ENCODE data around the gene FBXO3.
"Not testable (repeated sequence)": the region's sequence is repeated elsewhere in the genome, so short reads cannot be mapped to it uniquely, and the experiment has no call there.

Gene FBXO3

DNA sequence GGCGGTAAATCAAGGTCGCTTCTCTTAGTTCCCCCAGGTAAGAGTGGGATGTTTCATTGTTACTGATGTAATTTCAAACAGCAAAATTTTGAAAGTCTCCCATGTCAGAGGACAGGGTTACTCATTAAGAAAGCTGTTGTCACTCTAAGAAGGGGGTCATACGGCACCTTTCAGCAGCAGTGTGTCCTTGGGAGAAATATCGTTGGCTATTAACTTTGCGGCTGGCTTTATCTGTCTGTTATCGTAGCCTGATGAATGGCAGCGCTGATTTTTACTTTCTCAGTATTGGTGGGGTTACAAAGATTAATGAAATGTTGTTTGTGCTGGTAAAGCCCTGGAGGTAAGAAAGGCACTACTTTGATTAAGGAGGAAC, 27.5 kb upstream of the FBXO3 start:
- H3K27ac ChIP-seq, result no peak overlapping the region
- ChIA-PET CTCF (interaction anchor here (0.6 to 1.0 kb wide), 2 partner anchors 28 to 928 kb away, joined by 3 to 4 read pairs; no protein-coding TSS in a partner anchor), POLR2A (ENCODE audit: low non-redundant PET) (no interaction called here)
- no peak for DNase-seq (ENCODE audit: low spot score)
- TF ChIP-seq, protein P1, sequence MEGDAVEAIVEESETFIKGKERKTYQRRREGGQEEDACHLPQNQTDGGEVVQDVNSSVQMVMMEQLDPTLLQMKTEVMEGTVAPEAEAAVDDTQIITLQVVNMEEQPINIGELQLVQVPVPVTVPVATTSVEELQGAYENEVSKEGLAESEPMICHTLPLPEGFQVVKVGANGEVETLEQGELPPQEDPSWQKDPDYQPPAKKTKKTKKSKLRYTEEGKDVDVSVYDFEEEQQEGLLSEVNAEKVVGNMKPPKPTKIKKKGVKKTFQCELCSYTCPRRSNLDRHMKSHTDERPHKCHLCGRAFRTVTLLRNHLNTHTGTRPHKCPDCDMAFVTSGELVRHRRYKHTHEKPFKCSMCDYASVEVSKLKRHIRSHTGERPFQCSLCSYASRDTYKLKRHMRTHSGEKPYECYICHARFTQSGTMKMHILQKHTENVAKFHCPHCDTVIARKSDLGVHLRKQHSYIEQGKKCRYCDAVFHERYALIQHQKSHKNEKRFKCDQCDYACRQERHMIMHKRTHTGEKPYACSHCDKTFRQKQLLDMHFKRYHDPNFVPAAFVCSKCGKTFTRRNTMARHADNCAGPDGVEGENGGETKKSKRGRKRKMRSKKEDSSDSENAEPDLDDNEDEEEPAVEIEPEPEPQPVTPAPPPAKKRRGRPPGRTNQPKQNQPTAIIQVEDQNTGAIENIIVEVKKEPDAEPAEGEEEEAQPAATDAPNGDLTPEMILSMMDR (conservative IDR thresholded peaks at IDR 0.05; ENCODE audit: low read depth), result no peak

DNA sequence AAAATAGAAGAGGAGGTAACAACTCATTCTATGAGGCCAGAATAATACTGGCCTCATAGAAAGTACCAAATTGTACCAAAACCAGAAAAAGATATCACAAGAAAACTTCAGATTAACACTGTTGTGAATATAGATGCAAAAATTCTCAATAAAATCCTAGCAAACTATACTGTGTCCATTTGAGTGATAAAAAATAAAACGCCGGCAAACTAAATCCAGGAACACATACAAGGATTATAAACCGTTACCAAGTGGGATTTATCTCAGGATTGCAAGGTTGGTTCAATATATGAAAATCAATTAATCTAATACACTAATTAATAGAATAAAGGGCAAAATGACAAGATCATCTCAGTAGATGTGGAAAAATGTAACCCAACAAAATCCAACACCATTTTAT, 23.6 kb upstream of the FBXO3 start:
- no peak overlapping the region for H3K27ac ChIP-seq
- ChIA-PET CTCF (no interaction called here), POLR2A (ENCODE audit: low non-redundant PET) (no interaction called here)
- TF ChIP-seq, protein P1 (conservative IDR thresholded peaks at IDR 0.05; ENCODE audit: low read depth), result no peak
- DNase-seq (ENCODE audit: low spot score), result no peak

DNA sequence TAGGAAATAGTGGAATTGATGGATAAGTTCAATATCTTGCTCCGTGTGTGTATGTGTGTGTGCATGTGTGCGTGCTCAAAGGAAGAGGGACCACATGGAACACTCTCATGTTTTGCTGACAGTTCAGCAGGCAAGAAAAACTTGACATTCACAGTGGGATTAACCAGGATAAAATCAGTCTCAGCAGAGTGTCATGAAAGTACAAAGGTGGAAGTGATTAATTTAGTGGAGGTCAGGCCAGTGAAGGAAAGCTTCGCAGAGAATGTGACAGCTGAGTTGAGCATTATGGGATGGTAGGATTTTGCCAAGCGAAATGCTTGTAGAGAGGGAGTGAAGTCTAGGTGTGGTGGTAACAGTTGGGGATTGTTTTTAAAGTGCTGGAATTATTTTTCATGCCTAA, 15.7 kb upstream of the FBXO3 start:
- H3K27ac ChIP-seq, result no peak overlapping the region
- TF ChIP-seq, protein P1 (conservative IDR thresholded peaks at IDR 0.05; ENCODE audit: low read depth), result no peak
- ChIA-PET CTCF (interaction anchor here (0.5 to 0.7 kb wide), 3 partner anchors 289 to 1288 kb away, joined by 3 to 8 read pairs (median 3); no protein-coding TSS in a partner anchor), POLR2A (ENCODE audit: low non-redundant PET) (no interaction called here)
- DNase-seq (ENCODE audit: low spot score), result no peak

DNA sequence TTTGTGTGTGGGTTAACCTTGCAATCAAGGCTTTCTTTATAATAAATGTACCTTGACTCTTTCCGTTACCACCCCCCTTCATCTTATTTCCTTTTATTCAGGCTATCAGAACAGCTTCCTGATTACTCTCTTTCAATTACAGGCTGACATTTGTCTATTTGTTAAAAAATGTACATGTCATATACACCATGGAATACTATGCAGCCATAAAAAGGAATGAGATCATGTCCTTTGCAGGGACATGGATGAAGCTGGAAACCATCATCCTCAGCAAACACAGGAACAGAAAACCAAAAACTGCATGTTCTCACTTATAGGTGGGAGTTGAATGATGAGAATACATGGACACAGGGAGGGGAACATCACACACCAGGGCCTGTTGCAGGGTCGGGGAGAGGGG, 13.8 kb upstream of the FBXO3 start:
- POLR2A ChIA-PET (ENCODE audit: low non-redundant PET); H3K27ac ChIP-seq; DNase-seq (ENCODE audit: low spot score): not testable (repeated sequence)
- CTCF ChIA-PET, result interaction anchor here (1.0 kb wide), 1 partner anchor 21 kb away, joined by 4 read pairs; no protein-coding TSS in a partner anchor

DNA sequence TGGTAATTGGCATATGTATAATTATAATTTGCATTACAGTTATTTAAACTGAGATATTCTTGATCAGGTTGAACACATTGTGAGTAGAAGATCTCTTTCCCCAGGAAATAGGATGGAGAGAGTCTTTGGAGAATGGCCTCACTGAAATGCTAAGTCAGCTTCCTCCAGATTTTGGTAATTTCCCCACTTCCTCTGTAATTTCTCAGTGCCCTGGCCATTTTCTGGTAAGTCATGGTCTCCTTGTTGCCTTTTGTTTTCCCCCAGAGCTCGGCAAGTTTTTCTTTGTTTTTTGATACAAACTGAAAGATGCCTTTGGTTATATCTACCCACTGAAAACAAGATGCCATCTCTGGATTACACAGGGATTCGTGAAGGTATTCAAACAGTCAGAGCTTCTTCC, 12.8 kb upstream of the FBXO3 start:
- no peak for DNase-seq (ENCODE audit: low spot score)
- ChIA-PET POLR2A (ENCODE audit: low non-redundant PET) (no interaction called here), CTCF (no interaction called here)
- TF ChIP-seq, protein P1 (conservative IDR thresholded peaks at IDR 0.05; ENCODE audit: low read depth), result no peak
- H3K27ac ChIP-seq, result no peak overlapping the region

DNA sequence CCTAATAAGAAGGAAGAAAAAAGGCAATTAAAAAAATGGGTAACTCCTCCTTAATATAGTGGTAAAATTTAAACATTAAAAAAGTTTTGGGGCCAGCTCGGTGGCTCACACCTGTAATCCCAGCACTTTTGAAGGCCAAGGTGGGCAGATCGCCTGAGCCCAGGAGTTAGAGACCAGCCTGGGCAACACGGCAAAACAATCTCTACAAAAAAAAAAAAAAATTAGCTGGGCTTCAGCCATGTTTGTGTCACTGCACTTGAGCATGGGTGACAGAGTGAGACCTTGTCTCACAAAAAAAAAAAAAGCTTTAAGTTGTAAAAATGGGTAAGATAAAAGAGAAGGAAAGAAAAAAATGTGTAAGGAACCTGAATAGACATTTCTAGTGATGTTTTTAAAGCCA, 11.3 kb upstream of the FBXO3 start:
- no peak overlapping the region for H3K27ac ChIP-seq
- ChIA-PET CTCF (no interaction called here), POLR2A (ENCODE audit: low non-redundant PET) (no interaction called here)
- TF ChIP-seq, protein P1 (conservative IDR thresholded peaks at IDR 0.05; ENCODE audit: low read depth), result no peak
- no peak for DNase-seq (ENCODE audit: low spot score)

DNA sequence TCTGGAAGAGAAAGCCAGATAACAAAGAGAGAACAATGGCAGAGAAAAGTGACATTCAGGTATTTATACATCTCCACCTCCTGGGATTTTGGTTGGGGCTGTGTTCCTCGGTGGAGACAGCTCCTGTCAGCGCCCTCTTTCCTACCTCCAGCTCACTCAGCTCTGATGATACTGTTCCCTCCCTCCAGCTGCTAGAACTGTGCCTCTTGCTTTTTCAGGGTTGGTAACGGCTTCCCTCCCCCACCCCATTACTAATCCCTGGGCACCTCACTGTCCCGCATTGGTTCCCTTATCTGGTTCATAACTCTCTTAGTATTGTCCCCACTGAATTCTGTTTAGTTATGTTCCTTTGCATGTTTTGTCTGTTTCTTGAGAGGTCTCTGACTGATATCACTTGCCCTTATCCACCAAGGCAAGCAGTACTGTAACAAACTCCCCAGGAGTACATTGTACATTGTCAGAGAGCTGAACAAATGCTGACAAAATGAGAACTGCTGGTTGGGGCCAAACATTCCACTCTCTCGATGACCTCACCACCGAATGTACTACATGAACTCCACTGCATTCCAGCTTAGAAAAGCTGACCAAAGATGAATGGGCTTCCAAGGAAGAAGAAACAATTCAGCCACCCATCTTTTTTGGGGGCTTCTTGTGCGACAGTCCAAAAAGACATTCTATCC, 5.7 kb upstream of the FBXO3 start:
- CTCF ChIA-PET, result interaction anchor here (0.5 kb wide), 1 partner anchor 912 kb away, joined by 3 read pairs; no protein-coding TSS in a partner anchor
- TF ChIP-seq, protein P1 (conservative IDR thresholded peaks at IDR 0.05; ENCODE audit: low read depth), result no peak
- H3K27ac ChIP-seq, result no peak overlapping the region
- POLR2A ChIA-PET (ENCODE audit: low non-redundant PET), result no interaction called here
- no peak for DNase-seq (ENCODE audit: low spot score)
